GM21390 (cell line): ENCODE data around the gene CSGALNACT2.
"Not testable (repeated sequence)": the region's sequence is repeated elsewhere in the genome, so short reads cannot be mapped to it uniquely, and the experiment has no call there.

ENCODE experiments used
- ATAC-seq: cut with Tn5 transposase; IDR thresholded peaks from one replicate; pipeline ENCODE4 v1.9.1; 2021; ENCODE audit not compliant: unreplicated experiment

CSGALNACT2 gene

DNA sequence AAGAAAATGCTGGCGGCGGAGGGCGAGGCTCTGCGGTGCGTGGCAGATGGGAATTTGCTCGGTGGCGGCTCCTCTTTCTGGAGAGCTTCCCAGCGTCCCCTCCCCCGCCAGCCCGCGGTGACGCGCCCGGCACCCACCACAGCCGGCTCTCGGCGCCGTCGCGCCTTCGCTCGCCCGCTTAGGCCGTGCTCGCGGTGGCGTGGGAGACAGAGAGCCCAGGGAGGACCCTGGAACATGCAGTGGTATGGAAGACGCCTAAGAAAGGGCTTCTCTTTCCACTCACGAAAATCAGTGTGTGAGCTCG is 576 bp upstream of the CSGALNACT2 start:
- ATAC-seq: peak; percentile 22

- peak; percentile 31 for ATAC-seq
These were observed 554 bp downstream of the CSGALNACT2 start for GRCh38 chr10:43138757-43139241.

- no peak for ATAC-seq
These were observed 3.2 kb downstream of the CSGALNACT2 start for GRCh38 chr10:43141421-43141820.

- ATAC-seq: no peak
These were observed 7.1 kb downstream of the CSGALNACT2 start for GRCh38 chr10:43145311-43145710.

DNA sequence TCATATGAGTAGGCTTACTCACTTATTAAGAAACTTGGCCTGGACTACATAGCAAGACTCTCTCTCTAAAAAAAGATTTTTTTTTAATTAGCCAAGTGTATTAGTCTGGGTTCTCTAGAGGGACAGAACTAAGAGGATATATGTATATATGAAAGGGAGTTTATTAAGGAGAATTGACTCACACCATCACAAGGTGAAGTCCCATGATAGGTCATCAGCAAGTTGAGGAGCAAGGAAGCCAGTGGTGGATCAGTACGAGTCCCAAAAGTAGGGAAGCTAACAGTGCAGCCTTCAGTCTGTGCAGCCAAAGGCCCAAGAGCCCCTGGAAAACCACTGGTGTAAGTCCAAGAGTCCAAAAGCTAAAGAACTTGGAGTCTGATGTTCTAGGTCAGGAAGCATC is 7.7 kb downstream of the CSGALNACT2 start:
- ATAC-seq: not testable (repeated sequence)

DNA sequence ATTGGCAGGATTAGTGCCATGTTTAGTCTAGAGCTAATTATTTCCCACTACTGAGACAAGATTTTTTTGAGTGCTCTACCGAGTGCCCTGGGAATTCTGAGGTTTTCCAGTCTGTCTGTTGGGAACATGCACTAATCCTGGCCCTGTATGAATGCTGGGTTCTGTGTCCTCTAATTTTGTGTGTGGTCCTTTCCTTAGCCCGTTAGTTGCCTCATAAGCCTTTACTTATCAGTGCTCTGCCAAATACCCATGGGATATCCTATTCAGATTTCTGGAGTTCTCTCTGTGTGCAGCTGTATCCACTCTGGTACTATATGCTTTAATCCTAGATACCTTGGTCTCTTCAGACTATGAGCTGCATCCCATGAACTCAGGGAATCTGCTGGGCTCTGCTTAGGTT is 13.1 kb downstream of the CSGALNACT2 start:
- no peak for ATAC-seq

DNA sequence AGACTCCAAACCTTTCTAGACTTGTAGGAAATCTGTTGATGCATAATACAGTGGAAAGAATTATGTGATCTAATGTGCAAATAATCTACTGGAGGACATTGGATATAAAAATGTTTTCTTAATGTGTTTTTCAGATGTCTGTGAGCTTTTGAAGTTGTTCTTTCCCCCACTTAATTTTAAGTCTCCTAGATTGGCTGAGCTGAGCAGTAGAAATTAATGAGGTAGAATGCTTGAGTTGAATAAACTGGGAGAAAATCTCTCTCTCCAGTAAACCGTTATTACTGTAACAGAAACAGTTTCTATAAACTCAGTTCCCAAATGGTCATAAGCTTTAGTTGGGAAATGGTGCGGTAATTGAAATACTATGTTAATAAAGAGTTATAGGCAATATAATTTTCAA is 15.7 kb downstream of the CSGALNACT2 start:
- no peak for ATAC-seq

DNA sequence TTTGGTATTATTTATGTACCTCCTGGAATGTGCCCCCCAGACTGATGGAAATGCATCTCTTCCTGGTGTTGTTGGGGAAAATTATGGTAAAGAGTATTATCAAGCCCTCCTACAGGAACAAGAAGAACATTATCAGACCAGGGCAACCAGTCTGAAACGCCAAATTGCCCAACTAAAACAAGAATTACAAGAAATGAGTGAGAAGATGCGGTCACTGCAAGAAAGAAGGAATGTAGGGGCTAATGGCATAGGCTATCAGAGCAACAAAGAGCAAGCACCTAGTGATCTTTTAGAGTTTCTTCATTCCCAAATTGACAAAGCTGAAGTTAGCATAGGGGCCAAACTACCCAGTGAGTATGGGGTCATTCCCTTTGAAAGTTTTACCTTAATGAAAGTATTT is 17.0 kb downstream of the CSGALNACT2 start:
- ATAC-seq: no peak

DNA sequence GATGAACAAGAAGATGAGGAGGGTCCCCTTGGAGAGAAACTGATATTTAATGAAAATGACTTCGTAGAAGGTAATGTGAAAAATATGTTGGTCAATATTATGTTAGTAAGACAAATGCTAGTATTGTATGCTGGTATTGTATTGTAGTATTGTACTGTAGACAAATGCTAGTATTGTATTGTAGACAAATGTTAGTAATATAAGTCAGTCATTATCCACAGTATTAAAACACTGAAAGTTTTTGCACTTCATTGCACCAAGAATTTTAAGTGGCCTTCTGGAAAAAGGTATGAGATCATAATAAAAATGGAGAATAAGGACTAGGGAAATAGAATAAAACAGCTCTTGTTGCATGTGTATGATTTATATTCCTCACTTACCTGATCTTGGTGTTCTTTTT is 17.5 kb downstream of the CSGALNACT2 start:
- ATAC-seq: no peak

DNA sequence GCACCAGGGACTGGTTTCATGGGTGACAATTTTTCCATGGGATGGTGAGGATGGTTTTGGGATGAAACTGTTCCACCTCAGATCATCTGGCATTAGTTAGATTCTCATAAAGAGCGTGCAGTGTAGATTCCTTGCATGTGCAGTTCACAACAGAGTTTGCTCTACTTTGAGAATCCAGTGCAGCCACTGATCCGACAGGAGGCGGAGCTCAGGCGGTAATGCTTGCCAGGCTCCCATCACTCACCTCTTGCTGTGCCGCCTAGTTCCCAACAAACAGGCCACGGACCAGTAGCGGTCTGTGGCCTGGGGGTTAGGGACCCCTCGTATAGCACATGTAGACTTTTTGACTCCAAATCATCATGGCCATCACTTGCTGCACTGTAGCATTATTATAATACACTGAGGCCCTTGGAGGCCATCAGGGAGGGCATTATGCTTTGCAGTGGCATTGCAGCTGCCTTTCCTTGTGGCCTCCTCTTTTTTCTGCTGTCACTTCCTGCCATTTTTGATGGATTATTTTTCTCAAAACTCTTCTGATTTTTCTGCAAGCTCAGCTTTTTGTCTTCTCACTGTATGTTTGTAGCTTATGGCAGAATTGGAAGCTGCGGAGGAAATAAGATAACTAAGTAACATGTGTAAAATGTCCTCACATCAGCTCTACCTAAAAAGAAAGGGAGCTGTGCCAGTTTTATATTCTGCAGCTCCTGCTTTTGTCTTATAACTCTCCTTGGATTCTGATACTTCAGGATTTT is 18.5 kb downstream of the CSGALNACT2 start:
- no peak for ATAC-seq

DNA sequence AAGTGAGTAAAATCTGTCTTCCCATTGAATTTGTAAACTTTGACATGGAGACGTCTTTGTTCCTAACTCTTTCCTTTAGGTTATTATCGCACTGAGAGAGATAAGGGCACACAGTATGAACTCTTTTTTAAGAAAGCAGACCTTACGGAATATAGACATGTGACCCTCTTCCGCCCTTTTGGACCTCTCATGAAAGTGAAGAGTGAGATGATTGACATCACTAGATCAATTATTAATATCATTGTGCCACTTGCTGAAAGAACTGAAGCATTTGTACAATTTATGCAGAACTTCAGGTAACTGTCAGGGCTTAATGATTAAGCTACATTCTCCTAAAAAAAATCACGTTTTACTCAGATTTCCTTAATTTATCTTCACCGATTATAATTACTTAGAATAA is 20.4 kb downstream of the CSGALNACT2 start:
- ATAC-seq: no peak

GRCh38 chr10:43160046-43160920 is 22.0 kb downstream of the CSGALNACT2 start:
- ATAC-seq: peak; percentile 54

GRCh38 chr10:43160921-43161255 is 22.6 kb downstream of the CSGALNACT2 start:
- ATAC-seq: peak; percentile 67

DNA sequence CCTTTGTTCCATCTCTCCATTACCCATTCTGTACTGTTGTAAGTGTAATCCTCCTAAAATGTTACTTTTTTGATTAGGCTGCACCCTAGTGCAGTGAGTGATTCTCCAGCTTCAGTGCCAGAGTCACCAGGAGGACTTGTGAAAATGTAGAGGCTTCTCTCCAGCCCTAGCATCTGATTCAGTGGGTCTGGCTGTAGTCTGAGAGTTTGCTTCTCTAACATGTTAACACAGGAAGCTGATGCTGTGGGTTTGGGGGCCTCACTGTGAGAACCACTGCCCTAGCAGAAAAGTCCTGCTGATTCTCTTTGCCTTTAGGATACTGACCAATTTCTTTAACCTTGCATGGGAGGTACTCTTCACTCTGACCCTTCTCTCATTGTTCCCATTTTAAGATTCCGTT is 24.4 kb downstream of the CSGALNACT2 start:
- no peak for ATAC-seq

- no peak for ATAC-seq
These were observed 28.1 kb downstream of the CSGALNACT2 start for GRCh38 chr10:43166207-43166879.

GRCh38 chr10:43166880-43167497 is 28.7 kb downstream of the CSGALNACT2 start:
- peak; percentile 72 for ATAC-seq

GRCh38 chr10:43167498-43167889 is 29.2 kb downstream of the CSGALNACT2 start:
- ATAC-seq: no peak

GRCh38 chr10:43170491-43170890 is 32.2 kb downstream of the CSGALNACT2 start:
- ATAC-seq: no peak

GRCh38 chr10:43172645-43173044 is 34.4 kb downstream of the CSGALNACT2 start:
- ATAC-seq: no peak

DNA sequence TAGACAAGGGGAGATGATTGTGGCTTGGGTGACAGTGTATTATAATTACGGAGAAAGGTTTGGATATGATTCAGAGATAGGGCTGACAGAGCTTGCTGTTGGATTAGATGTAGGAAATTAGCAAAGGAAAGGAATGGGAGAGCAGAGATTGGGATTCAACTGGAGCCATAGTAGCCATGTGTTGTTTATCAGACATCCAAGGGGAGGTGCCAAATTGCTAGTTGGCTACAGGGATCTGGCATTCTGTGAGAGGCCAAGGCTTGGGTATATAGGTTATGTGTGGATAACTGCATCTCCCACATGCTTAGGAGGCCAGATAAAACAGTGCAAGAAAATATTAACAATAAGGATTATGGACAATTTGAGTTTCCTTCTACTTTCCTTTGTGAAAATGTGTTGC is 34.9 kb downstream of the CSGALNACT2 start:
- ATAC-seq: no peak

DNA sequence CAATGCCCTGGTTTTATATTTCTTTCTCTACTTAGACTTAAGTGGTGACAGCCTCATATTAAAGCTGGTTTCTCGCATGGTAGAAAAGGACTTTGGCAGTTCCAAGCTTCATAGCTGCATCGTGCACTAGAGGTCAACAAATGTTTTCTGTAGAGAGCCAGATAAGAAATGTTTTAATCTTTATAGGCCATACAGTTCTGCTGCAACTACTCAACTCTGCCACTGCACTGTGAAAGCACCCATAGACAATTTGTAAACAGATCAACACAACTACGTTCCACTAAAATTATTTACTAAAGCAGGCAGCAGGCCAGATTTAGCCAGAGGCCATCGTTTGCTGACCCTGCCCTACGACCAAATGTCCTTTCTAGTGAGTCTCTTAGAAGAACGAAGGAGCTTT is 36.7 kb downstream of the CSGALNACT2 start:
- no peak for ATAC-seq
